HS-5 (cell line): ENCODE data around the gene TMED3.

ENCODE experiments used
- DNase-seq: peaks from one replicate; pipeline ENCODE4 v3.0.0-alpha.2; 2012; ENCODE audit warnings: low read depth

Gene TMED3

GRCh38 chr15:79310985-79311900, at the start of gene TMED3:
TSS of gene TMED3 (plus strand) at chr15:79311112. CDS start at chr15:79311250, 138 bp downstream.
- peak; percentile 40 for DNase-seq

DNA sequence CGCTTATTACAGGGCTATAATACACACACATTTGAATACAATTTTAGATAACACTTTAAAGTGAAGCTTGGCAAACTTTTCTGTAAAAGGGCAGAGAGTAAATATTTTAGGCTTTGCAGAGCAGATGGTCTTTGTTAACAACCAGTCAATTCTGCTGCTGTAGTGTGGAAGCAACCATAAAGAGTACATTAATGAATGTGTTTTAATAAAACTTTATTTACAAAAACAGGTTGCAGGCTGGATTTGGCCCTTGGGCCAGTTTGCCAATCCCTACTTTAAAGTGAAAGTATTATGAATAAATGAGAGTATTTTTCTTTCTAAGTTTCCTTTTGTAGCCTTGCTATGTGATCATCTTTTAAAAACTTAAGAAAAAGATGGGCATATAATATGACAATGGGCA, 49.1 kb upstream of the TMED3 start:
- DNase-seq = no peak

- no peak for DNase-seq
Measured at GRCh38 chr15:79265167-79265566, 45.7 kb upstream of the TMED3 start.

DNA sequence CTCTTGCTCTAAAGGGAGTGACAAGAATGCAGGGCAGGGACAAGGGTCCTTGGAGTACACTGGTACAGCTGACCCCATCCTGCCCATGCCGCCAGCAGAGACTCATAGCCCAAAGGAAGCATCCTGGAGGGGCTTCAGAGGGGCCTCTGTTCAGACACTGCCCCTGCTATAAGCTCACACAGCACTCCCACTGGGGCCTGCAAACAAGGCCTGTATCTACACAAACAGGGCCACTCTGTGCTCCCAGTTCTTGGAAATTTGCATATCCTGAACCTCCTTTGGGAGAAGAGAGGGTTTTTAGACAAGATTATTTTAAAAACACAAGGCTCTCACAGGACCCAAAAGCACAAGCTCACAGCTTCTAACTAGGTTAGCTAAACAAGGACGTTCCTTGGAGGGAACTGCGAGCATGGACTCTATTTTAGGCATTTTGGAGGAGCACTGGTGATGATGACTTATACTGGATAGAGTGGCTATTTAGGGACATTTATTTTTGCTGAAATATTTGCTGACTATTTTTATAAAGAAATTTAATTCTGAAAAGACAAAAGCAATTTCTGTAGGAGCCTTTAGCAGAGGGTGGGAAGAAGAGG, 44.8 kb upstream of the TMED3 start:
- DNase-seq = no peak

GRCh38 chr15:79282371-79283251, 28.3 kb upstream of the TMED3 start, which contains the start of gene ANKRD34C:
TSS of gene ANKRD34C (plus strand) at chr15:79282722. CDS start at chr15:79293285, 10,563 bp downstream.
- DNase-seq = no peak

DNA sequence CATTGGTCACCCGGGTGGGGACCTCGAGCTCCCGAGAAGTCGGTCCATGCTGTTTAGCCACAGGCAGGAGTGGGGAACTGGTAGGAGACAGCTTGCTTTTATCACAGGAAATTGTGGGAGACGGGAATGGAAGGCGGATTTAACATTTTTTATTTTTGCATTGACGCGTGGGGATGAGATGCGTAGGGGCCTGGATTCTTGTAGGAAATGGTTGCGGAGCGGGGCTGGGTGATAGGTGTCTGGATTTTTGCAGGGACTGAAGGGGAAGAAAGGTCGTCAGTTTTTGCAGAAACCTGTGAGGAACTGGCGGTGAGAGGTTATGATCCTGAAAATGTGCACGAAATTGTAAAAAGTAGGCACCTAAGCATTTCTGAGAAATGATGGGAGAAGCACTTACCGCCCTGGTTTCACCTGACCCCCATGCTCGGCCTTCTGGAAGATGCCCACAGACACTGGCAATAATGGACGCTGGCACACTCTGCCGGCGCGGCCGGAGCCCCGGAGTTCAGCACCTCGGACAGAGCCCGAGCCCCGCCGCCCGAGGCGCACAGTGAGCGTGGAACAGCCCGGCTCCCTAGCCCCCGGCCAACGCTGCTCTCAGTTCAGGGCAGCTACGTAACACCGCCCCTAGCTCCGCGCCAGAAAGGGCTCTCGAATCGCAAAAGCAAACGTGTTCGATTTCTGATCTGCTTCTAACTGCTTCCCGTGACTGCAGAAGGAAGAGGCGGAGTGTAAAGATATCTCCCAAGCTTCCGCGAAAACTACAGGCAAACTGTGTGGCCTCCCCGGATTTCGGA, 27.5 kb upstream of the TMED3 start:
- no peak for DNase-seq

- DNase-seq = no peak
Measured at GRCh38 chr15:79290642-79291275, 20.2 kb upstream of the TMED3 start.

- no peak for DNase-seq
Measured at GRCh38 chr15:79292011-79292410, 18.9 kb upstream of the TMED3 start.

DNA sequence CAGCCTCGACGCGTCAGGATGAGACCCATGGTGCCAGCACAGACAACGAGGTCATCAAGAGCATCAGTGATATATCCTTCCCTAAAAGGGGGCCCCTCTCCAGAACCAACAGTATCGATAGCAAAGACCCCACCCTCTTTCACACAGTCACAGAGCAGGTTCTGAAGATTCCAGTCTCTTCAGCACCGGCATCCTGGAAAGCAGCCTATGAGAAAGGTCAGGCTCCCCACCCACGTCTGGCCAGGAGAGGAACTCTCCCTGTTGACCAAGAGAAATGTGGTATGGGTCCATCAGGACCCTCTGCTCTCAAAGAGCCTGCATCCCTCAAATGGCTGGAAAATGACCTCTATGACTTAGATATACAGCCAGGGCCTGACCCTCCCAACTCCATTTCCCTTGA, 16.8 kb upstream of the TMED3 start:
- DNase-seq = no peak

DNA sequence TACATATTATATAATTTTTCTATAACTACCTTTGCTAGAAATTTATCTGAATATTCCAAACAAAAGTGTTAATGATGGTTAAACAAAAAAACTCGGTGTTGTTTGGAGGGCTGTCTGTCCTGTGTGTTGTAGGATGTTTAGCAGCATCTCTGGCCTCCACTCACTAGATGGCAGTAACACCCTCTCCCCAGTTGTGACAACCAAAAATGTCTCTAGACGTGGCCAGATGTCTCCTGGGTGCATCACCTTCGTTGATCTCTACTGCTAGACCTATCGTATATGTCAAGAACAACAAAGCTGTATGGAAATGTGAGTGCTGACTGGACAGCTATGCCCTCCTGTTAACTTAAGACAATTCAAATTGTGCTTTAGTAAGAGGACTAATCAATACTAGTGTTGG, 14.3 kb upstream of the TMED3 start:
- DNase-seq = no peak

- DNase-seq = no peak
Measured at GRCh38 chr15:79299126-79299840, 11.6 kb upstream of the TMED3 start.

- DNase-seq = no peak
Measured at GRCh38 chr15:79299841-79300235, 11.1 kb upstream of the TMED3 start.

DNA sequence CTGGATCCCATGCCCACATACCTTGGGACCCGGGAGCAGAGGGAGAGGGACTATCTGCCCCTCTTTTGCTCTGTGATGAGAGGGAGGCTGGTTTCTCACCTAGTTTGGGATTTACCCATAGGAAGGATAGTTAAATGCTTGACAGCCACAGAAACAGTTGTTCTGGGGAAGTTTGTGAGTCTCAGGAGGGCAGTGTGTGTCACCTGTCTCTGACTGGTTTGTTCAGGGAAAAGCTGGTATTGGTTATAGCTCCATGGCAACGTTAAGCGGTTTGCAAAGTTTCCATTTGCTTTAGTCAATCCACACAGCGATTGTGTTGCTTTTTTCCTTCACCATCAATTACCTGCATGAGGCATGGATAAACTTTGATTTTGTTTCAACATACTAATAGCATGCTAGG, 3.7 kb upstream of the TMED3 start:
- no peak for DNase-seq

DNA sequence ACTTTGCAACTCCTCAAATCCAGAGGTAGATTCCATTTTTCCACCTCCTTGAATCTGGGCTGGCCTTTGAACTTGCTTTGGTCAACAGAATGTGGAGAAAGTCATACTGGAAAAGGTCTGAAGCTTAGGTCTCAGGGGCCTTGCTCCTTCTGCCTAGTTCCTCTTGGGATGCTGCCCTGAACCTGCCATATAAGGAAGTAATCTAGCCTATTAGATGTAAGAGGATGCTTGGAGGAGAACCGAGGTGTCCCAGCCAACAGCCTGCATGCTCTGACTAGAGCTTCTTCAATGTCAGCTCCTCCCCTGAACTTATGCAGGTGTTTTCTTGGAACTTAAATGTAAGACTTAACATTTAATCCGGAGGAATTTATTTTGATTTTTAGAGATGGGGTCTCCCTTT, 2.0 kb upstream of the TMED3 start:
- DNase-seq = no peak

- no peak for DNase-seq
Measured at GRCh38 chr15:79310612-79310984, 314 bp upstream of the TMED3 start.

DNA sequence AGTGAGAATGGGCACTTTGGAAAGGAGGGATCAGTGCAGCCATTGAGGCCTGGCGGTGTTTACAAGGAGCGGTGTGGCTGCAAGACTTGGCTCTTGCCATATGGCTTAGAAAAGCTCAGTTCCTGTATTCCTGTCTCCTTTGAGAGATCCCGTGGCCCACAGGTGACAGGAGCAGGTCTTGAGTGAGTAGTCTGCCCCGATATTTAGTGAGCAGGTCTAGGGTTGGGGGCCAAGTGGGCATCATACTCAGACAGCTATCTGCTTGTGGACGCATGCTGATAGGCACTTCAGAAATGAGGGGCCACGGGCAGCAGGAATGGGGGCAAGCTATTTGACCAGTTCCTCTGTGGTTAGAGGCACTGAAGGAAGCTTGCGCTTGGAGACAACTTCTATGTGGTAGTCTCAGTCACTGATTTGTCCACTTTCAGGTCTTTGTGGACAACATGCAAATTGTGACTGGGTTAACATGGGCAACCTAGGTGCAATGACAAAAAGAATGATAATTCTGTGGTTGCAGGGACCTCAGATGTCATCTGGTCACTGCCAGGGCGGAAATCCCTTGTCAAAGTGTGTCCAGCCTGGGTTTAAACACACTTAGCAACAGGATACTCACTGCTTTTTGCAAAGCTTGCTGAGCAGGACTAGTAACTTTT, 1.1 kb downstream of the TMED3 start:
- DNase-seq = no peak

GRCh38 chr15:79314186-79314585, 3.3 kb downstream of the TMED3 start:
- no peak for DNase-seq

GRCh38 chr15:79314811-79315210, 3.9 kb downstream of the TMED3 start:
- no peak for DNase-seq

GRCh38 chr15:79315623-79316328, 4.9 kb downstream of the TMED3 start:
- no peak for DNase-seq
